Mucosa of descending colon (tissue), 3 donors: ENCODE results near the gene HS6ST2. TPM values are rescaled to one million over a fixed set of nuclear protein-coding genes. Genes with fewer than 3 reads are reported as not detected.

Experiments used
- ATAC-seq: fragments of 200-7000 bp; cut with Tn5 transposase; one replicate; pipeline ENCODE4 v1.9.1; 2020; ENCODE audit warnings: mild to moderate bottlenecking, moderate library complexity
- DNase-seq, 3 donors: peaks; one replicate each; pipeline ENCODE4 v3.0.0-alpha.2; 2020
- H3K36me3 ChIP-seq: fragments of 200-600 bp; one replicate; pipeline ENCODE4 v1.8.0; 2021; ENCODE audit warnings: low read depth, mild to moderate bottlenecking
- H3K4me1 ChIP-seq: fragments of 200-600 bp; one replicate; pipeline ENCODE4 v1.8.0; 2021; ENCODE audit warnings: low read depth, mild to moderate bottlenecking
- H3K4me3 ChIP-seq: fragments of 200-600 bp; one replicate; pipeline ENCODE4 v1.8.0; 2021; ENCODE audit warnings: mild to moderate bottlenecking
- H3K9me3 ChIP-seq: fragments of 200-600 bp; one replicate; pipeline ENCODE4 v1.8.0; 2021; ENCODE audit warnings: mild to moderate bottlenecking
- intact Hi-C, 2 donors: fragments of 100-400 bp; cut with DNase I in 1 of 2; cut with micrococcal nuclease in 1 of 2; formaldehyde crosslinking; loops; one replicate each; pipeline versions ENCODE4 v1.11.0 to v1.11.1; 2022; cut with DNase I, micrococcal nuclease
- total RNA-seq, 3 donors: library from RNA; stranded (reverse); fragmentation: NEBNext Ultra II Directional in 2 of 3; extraction: Animal tissue kit (Norgen Biotek cat#: 25700) in 2 of 3; gene quantifications; one replicate each; pipeline versions ENCODE4 v1.2.1 to v1.2.4, GENCODE V29; 2021 to 2023
- TF ChIP-seq, protein P1 (sequence below): fragments of 200-600 bp; IDR thresholded peaks from one replicate; pipeline ENCODE4 v1.8.0; 2022; ENCODE audit warnings: antibody characterized with exemption, mild to moderate bottlenecking
- donor health status: DM: no; HTN: no; CAD: no; lungs with moderate emphysema.
- donor health status: DM: no; HTN: no; CAD: no.
- donor health status: DM: no; HTN: yes; CAD: no.

The HS6ST2 gene
- total RNA-seq, 3 donors from 2014 or later, result 0.38 to 1.5 (median 0.52) TPM

DNA sequence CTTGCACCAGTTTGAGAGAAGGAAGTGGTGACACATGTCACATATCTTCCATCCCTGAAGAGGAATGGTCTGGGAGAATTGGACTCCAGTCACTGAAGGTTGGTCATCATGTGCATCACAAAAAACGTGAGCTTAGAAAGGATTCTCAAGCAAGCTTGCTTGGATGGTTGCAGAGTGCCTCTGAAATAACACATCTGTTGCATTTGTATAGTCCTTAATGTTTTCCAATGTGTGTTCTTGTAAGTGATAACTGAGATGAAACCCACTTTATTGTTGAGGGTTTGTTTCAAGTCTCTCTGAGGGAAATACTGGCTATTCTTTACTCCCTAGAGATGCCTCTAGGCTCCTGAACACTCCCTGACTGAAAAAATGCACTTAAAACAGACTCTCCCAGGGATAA is 285.1 kb downstream of the HS6ST2 start:
- TF ChIP-seq, protein P1, sequence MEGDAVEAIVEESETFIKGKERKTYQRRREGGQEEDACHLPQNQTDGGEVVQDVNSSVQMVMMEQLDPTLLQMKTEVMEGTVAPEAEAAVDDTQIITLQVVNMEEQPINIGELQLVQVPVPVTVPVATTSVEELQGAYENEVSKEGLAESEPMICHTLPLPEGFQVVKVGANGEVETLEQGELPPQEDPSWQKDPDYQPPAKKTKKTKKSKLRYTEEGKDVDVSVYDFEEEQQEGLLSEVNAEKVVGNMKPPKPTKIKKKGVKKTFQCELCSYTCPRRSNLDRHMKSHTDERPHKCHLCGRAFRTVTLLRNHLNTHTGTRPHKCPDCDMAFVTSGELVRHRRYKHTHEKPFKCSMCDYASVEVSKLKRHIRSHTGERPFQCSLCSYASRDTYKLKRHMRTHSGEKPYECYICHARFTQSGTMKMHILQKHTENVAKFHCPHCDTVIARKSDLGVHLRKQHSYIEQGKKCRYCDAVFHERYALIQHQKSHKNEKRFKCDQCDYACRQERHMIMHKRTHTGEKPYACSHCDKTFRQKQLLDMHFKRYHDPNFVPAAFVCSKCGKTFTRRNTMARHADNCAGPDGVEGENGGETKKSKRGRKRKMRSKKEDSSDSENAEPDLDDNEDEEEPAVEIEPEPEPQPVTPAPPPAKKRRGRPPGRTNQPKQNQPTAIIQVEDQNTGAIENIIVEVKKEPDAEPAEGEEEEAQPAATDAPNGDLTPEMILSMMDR, result no peak
- Histone ChIP-seq H3K4me3 (no peak overlapping the region), H3K36me3 (no peaks in the 10 kb centered on the region), H3K4me1 (no peaks in the 10 kb centered on the region), H3K9me3 (no peaks in the 10 kb centered on the region)
- intact Hi-C loops, result no loop called here
- no peak for DNase-seq
- ATAC-seq, result no peak

DNA sequence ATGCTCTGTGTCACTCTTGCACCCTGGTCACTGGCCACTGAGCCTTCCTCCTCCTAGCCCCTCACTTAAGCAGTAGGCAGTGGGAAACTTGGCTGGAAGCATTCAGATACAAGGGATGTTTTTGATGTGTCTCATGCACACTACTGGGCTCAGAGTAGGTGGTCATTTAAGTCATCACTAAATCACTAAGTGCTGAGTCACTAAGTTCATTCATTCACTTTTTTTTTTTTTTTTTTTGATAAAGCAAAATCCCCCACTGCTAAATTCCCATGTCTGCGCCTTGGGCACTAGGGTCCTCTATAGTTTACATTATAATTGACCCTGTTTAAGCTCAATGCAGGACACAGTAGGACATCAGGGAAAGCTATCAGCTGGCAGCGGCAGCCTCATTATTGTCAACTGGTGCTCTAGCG is 287.2 kb downstream of the HS6ST2 start:
- no peak for ATAC-seq
- TF ChIP-seq, protein P1, result no peak
- no peak for DNase-seq
- intact Hi-C loops, result no loop called here
- H3K4me1 ChIP-seq, result no peaks in the 10 kb centered on the region
- no peaks in the 10 kb centered on the region for H3K9me3 ChIP-seq
- no peak overlapping the region for H3K4me3 ChIP-seq
- no peaks in the 10 kb centered on the region for H3K36me3 ChIP-seq

DNA sequence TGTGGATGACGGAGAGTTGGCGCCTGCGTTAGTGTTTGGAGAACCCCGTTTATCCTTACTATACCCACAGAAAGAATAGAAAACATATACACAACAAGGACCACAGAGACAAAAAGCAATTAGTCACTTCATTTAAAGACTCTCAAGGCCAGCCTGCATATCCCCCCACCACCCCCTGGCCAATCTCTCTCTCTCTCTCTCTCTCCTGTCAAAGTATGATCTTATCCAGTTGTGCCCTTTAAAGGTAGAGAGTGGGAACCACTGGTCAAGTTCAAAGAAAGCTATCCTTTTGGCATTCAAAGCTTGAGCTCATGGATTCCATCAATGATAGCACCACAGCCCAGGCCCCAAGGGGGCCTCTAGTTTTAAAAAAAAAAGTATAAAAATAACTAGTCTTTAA is 289.3 kb downstream of the HS6ST2 start:
- no peaks in the 10 kb centered on the region for H3K36me3 ChIP-seq
- no peak for DNase-seq
- H3K4me3 ChIP-seq, result no peak overlapping the region
- TF ChIP-seq, protein P1, result no peak
- intact Hi-C loops, result no loop called here
- H3K4me1 ChIP-seq, result no peaks in the 10 kb centered on the region
- ATAC-seq, result no peak
- H3K9me3 ChIP-seq, result no peaks in the 10 kb centered on the region

DNA sequence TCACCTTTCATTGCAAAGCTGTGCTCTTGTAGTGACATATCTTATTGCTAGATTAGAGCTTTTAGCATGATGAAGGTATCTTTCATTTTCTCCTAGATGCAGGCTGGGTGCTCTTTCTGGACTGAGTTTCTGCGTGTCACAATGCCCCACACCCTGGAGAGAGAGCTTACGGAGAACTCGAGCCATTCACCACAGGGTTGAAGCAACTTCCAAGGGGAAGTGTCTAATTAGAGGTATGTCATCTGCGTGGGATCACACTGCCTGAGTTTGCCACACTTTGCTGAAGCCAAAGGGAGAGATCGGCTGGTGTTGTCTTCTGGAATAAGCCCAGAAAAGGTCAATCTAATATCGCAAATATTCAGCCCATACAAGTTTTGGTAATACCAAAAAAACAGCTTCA is 290.3 kb downstream of the HS6ST2 start:
- DNase-seq (no peak), ATAC-seq (no peak)
- Histone ChIP-seq H3K4me1 (no peaks in the 10 kb centered on the region), H3K36me3 (no peaks in the 10 kb centered on the region), H3K4me3 (no peak overlapping the region), H3K9me3 (no peaks in the 10 kb centered on the region)
- TF ChIP-seq, protein P1, result no peak
- intact Hi-C loops, result no loop called here

DNA sequence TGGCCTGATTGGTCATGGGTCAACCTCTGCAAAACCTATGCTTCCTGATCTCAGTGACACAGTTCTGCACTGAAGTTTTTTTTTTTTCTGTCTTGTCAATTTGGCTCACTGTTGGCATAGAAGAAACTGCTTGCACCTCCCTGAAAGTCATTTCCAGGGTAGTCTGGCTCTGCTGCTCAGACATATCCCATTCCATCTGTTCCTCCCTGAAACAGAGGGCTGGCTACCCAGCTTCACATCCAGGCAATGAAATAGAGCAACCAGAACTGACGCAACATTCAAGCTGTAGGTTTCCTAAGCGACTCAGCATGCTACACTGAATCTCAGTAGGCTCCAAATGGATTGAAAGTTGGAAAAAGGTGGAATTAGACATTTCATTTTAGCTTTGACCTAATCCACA is 292.8 kb downstream of the HS6ST2 start:
- Histone ChIP-seq H3K4me3 (no peak overlapping the region), H3K9me3 (no peaks in the 10 kb centered on the region), H3K4me1 (no peaks in the 10 kb centered on the region), H3K36me3 (no peaks in the 10 kb centered on the region)
- intact Hi-C loops, result no loop called here
- ATAC-seq (no peak), DNase-seq (no peak)
- TF ChIP-seq, protein P1, result no peak

DNA sequence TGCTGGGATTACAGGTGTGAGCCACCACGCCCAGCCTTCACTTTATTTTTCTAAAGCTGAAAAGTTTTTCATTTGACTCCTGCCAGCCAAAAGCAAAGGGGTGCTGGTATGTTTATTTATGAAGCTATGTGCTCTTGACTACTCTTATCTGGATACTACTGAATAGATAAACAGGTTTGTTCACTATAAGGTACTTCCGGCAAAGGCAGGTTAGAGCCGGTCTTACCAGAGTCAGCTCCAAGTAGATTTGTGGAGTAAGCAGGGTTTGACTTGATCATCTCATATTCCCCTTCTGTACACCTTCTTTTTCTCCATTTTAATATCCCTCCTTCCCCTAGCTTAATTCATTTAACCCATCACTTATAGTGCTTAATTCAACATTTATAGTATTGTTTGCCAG is 294.2 kb downstream of the HS6ST2 start:
- intact Hi-C loops, result no loop called here
- DNase-seq, result no peak
- Histone ChIP-seq H3K4me1 (no peaks in the 10 kb centered on the region), H3K4me3 (no peak overlapping the region), H3K9me3 (no peaks in the 10 kb centered on the region), H3K36me3 (no peaks in the 10 kb centered on the region)
- ATAC-seq, result peak; percentile 35
- TF ChIP-seq, protein P1, result no peak
